Adrenal gland (tissue), 5 donors: ENCODE results near the gene FNDC11.

Experiments used
- CTCF ChIP-seq, 6 experiments: fragments of 450-650 bp in 4 of 6; fragments of 200-600 bp in 2 of 6; sonication (generic) in 1 of 6; IDR thresholded peaks; 1 replicate in 5 of 6; 2 replicates in 1 of 6; pipeline versions ENCODE4 v1.5.1 to v1.8.0; 2016 to 2021; ENCODE audit warnings: antibody characterized with exemption in 6 of 6, mild to moderate bottlenecking in 2 of 6, moderate library complexity in 1 of 6
- POLR2A ChIP-seq, 2 donors: fragments of 450-650 bp; IDR thresholded peaks; one replicate each; pipeline ENCODE4 v1.6.1; 2017; ENCODE audit warnings: antibody characterized with exemption in 2 of 2, mild to moderate bottlenecking in 2 of 2, moderate library complexity in 1 of 2
- donor health status: DM: no; HTN: no; CAD: no.

- TF ChIP-seq CTCF (IDR thresholded peaks at IDR 0.05) (no peak), POLR2A (IDR thresholded peaks at IDR 0.05) (no peak)
Observed at GRCh38 chr20:63567386-63568169, 13.6 kb downstream of the FNDC11 start.
